CD14-positive monocyte (primary cell): Measurements from ENCODE around the gene FADS1. TPM values are rescaled to one million over a fixed set of nuclear protein-coding genes. Genes with fewer than 3 reads are reported as not detected.

ENCODE experiments used
- DNase-seq, 3 donors: peaks; one replicate each; pipeline ENCODE4 v3.0.0-alpha.2; 2011 to 2022
- H2AFZ ChIP-seq: 2 replicates; pipeline ENCODE4 v1.6.0; 2012; ENCODE audit warnings: mild to moderate bottlenecking, low read depth, low read length, inconsistent platforms; ENCODE audit not compliant: insufficient read depth, poor library complexity, severe bottlenecking
- H3K27ac ChIP-seq, 2 donors: 1 replicate in 1 of 2; 2 replicates in 1 of 2; pipeline ENCODE4 v1.5.1; 2012 to 2013; ENCODE audit warnings: low read length in 2 of 2, control low read depth in 1 of 2, inconsistent platforms in 1 of 2, low read depth in 1 of 2, mild to moderate bottlenecking in 1 of 2
- H3K27me3 ChIP-seq, 2 donors: one replicate each; pipeline versions ENCODE4 v1.6.0 to v1.6.1; 2011 to 2013; ENCODE audit warnings: low read length in 2 of 2; ENCODE audit not compliant: control insufficient read depth in 2 of 2, insufficient read depth in 2 of 2
- H3K36me3 ChIP-seq, 2 donors: replicated peaks in 1 of 2; 1 replicate in 1 of 2; 2 replicates in 1 of 2; pipeline versions ENCODE4 v1.5.1 to v1.6.1; 2012 to 2013; ENCODE audit warnings: low read length in 2 of 2, control low read depth in 1 of 2, inconsistent platforms in 1 of 2, mild to moderate bottlenecking in 1 of 2; ENCODE audit not compliant: insufficient read depth in 2 of 2, control insufficient read depth in 1 of 2
- H3K4me1 ChIP-seq, 2 donors: 1 replicate in 1 of 2; 2 replicates in 1 of 2; pipeline versions ENCODE4 v1.5.1 to v1.6.1; 2012 to 2013; ENCODE audit warnings: low read length in 2 of 2, control low read depth in 1 of 2, inconsistent platforms in 1 of 2, mild to moderate bottlenecking in 1 of 2, moderate library complexity in 1 of 2; ENCODE audit not compliant: insufficient read depth in 2 of 2, control insufficient read depth in 1 of 2
- H3K4me2 ChIP-seq: replicated peaks from 2 replicates; pipeline ENCODE3; 2012; ENCODE audit warnings: low read length, moderate library complexity, mild to moderate bottlenecking; ENCODE audit not compliant: poor library complexity, severe bottlenecking; ENCODE audit errors: extremely low read depth
- H3K4me3 ChIP-seq, 3 experiments: fragments of 200-600 bp in 1 of 3; sonication (generic) in 1 of 3; replicated peaks in 1 of 3; 1 replicate in 2 of 3; 2 replicates in 1 of 3; pipeline ENCODE4 v1.5.1; 2011 to 2013; ENCODE audit warnings: low read length in 3 of 3, mild to moderate bottlenecking in 3 of 3, control low read depth in 2 of 3, low read depth in 2 of 3, inconsistent platforms in 1 of 3, moderate library complexity in 1 of 3
- H3K79me2 ChIP-seq: 2 replicates; pipeline ENCODE4 v1.6.0; 2012; ENCODE audit warnings: mild to moderate bottlenecking, control low read depth, inconsistent platforms, low read length, moderate library complexity; ENCODE audit not compliant: insufficient read depth
- H3K9ac ChIP-seq: 2 replicates; pipeline ENCODE4 v1.6.0; 2017; ENCODE audit warnings: low read length, mild to moderate bottlenecking; ENCODE audit not compliant: insufficient read depth, poor library complexity, severe bottlenecking
- H3K9me3 ChIP-seq, 2 donors: replicated peaks in 1 of 2; 1 replicate in 1 of 2; 2 replicates in 1 of 2; pipeline versions ENCODE4 v1.5.1 to v1.6.1; 2012 to 2013; ENCODE audit warnings: low read length in 2 of 2, control low read depth in 1 of 2; ENCODE audit not compliant: control insufficient read depth in 1 of 2, insufficient read depth in 1 of 2
- H4K20me1 ChIP-seq: 2 replicates; pipeline ENCODE4 v1.6.0; 2012; ENCODE audit warnings: mild to moderate bottlenecking, low read length, control low read depth, moderate library complexity; ENCODE audit not compliant: insufficient read depth
- H3K27ac Mint-ChIP-seq, 7 donors: one replicate each; pipeline ENCODE4 v1.8.0; 2020; ENCODE audit warnings: mild to moderate bottlenecking in 7 of 7, mixed read lengths in 7 of 7, moderate library complexity in 6 of 7, inconsistent platforms in 2 of 7
- H3K27me3 Mint-ChIP-seq, 3 donors: one replicate each; pipeline ENCODE4 v1.8.0; 2021 to 2022; ENCODE audit warnings: low read depth in 3 of 3, mild to moderate bottlenecking in 3 of 3, mixed read lengths in 3 of 3, moderate library complexity in 3 of 3, inconsistent platforms in 1 of 3
- H3K36me3 Mint-ChIP-seq, 2 donors: one replicate each; pipeline ENCODE4 v1.8.0; 2020; ENCODE audit warnings: mixed read lengths in 2 of 2, inconsistent platforms in 1 of 2, mild to moderate bottlenecking in 1 of 2
- H3K4me1 Mint-ChIP-seq: one replicate; pipeline ENCODE4 v1.8.0; 2020; ENCODE audit warnings: mild to moderate bottlenecking, mixed read lengths
- H3K4me3 Mint-ChIP-seq, 2 donors: one replicate each; pipeline ENCODE4 v1.8.0; 2020; ENCODE audit warnings: mild to moderate bottlenecking in 2 of 2, mixed read lengths in 2 of 2, moderate library complexity in 1 of 2
- H3K9me3 Mint-ChIP-seq, 7 donors: one replicate each; pipeline ENCODE4 v1.8.0; 2020 to 2022; ENCODE audit warnings: mixed read lengths in 7 of 7, mild to moderate bottlenecking in 6 of 7, moderate library complexity in 6 of 7, inconsistent platforms in 2 of 7
- WGBS: methylation state at CpG from one replicate; pipeline ENCODE4 v1.1.5; 2013; ENCODE audit warnings: missing lambda C conversion rate; ENCODE audit not compliant: insufficient coverage; 5-methylcytosine and 5-hydroxymethylcytosine counted together
- intact Hi-C, 2 donors: fragments of 100-400 bp; cut with micrococcal nuclease; formaldehyde crosslinking; loops; one replicate each; pipeline versions ENCODE4 v1.15.0 to v1.15.1; 2023
- polyA plus RNA-seq, 3 donors: library from polyadenylated mRNA; depleted of rRNA in 1 of 3; unstranded in 2 of 3; stranded (reverse) in 1 of 3; fragments of 300-500 nt in 2 of 3; fragments of >200 nt in 1 of 3; fragmentation: Illumina TruSeq in 2 of 3; gene quantifications; 1 replicate in 2 of 3; 2 replicates in 1 of 3; pipeline ENCODE4 v1.2.3, GENCODE V29; 2012 to 2021
- TF ChIP-seq, protein P1 (sequence below): fragments of 200-600 bp; IDR thresholded peaks from one replicate; pipeline ENCODE4 v1.8.0; 2022; ENCODE audit warnings: antibody characterized with exemption, mild to moderate bottlenecking

FADS1 gene
- polyA plus RNA-seq, 3 donors, result 10.6 to 31.8 (median 29.2) TPM

- Histone ChIP-seq H3K4me3 (no peak overlapping the region), H3K9ac (no peak overlapping the region), H3K4me2 (no peak overlapping the region), H3K36me3 (peaks cover 13 to 43% of the 10 kb centered on the region in 2 donors), H3K27me3 (no peaks in the 10 kb centered on the region), H3K27ac (peak overlapping the region in 1 of 2 donors; percentile 30), H4K20me1 (no peaks in the 10 kb centered on the region), H2AFZ (peak overlapping the region; percentile 38), H3K4me1 (peaks cover 15 to 20% of the 10 kb centered on the region in 2 donors), H3K79me2 (peaks cover 70% of the 10 kb centered on the region), H3K9me3 (no peaks in the 10 kb centered on the region)
- intact Hi-C loops, result loop anchor here (2.0 to 5.0 kb wide), 5 partner anchors 35 to 310 kb away; partner anchors contain the start of gene FADS3 (in 1 of the 2)
- DNase-seq, result peak; percentile 71 to 79 (median 75)
- TF ChIP-seq, protein P1, sequence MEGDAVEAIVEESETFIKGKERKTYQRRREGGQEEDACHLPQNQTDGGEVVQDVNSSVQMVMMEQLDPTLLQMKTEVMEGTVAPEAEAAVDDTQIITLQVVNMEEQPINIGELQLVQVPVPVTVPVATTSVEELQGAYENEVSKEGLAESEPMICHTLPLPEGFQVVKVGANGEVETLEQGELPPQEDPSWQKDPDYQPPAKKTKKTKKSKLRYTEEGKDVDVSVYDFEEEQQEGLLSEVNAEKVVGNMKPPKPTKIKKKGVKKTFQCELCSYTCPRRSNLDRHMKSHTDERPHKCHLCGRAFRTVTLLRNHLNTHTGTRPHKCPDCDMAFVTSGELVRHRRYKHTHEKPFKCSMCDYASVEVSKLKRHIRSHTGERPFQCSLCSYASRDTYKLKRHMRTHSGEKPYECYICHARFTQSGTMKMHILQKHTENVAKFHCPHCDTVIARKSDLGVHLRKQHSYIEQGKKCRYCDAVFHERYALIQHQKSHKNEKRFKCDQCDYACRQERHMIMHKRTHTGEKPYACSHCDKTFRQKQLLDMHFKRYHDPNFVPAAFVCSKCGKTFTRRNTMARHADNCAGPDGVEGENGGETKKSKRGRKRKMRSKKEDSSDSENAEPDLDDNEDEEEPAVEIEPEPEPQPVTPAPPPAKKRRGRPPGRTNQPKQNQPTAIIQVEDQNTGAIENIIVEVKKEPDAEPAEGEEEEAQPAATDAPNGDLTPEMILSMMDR, result peak; percentile 79
- Mint-ChIP-seq H3K36me3 (peaks cover 18 to 35% of the 10 kb centered on the region in 2 donors), H3K27ac (peak overlapping the region in 3 of 7 donors; percentile 35 to 81 (median 62)), H3K4me1 (peaks cover 21% of the 10 kb centered on the region), H3K27me3 (no peaks in the 10 kb centered on the region), H3K9me3 (peaks cover 0 to 3% (median 0%) of the 10 kb centered on the region in 7 donors), H3K4me3 (no peak overlapping the region)
- 75% methylated on average over 2 of the region's 3 CpGs for WGBS
These were observed 19.4 kb downstream of the FADS1 start for GRCh38 chr11:61797263-61797944.

DNA sequence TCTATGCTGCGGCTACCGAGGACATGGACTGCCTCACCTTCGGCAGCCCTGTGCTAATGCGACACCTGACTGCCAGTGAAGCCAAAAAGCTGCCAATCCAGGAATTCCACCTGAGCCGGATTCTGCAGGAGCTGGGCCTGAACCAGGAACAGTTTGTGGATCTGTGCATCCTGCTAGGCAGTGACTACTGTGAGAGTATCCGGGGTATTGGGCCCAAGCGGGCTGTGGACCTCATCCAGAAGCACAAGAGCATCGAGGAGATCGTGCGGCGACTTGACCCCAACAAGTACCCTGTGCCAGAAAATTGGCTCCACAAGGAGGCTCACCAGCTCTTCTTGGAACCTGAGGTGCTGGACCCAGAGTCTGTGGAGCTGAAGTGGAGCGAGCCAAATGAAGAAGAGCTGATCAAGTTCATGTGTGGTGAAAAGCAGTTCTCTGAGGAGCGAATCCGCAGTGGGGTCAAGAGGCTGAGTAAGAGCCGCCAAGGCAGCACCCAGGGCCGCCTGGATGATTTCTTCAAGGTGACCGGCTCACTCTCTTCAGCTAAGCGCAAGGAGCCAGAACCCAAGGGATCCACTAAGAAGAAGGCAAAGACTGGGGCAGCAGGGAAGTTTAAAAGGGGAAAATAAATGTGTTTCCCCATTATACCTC is 20.8 kb downstream of the FADS1 start:
- TF ChIP-seq, protein P1, result no peak
- Histone ChIP-seq H2AFZ (no peak overlapping the region), H3K9me3 (no peaks in the 10 kb centered on the region), H3K79me2 (peaks cover 84% of the 10 kb centered on the region), H3K4me3 (no peak overlapping the region), H3K4me1 (peaks cover 21 to 33% of the 10 kb centered on the region in 2 donors), H3K9ac (no peak overlapping the region), H4K20me1 (no peaks in the 10 kb centered on the region), H3K27ac (peak overlapping the region in 1 of 2 donors; percentile 16), H3K27me3 (no peaks in the 10 kb centered on the region), H3K36me3 (peaks cover 10 to 29% of the 10 kb centered on the region in 2 donors), H3K4me2 (no peak overlapping the region)
- H3K4me3 Mint-ChIP-seq, result no peak overlapping the region
- peaks cover 28% of the 10 kb centered on the region for H3K4me1 Mint-ChIP-seq
- intact Hi-C loops, result loop anchor here (2.0 to 5.0 kb wide), 5 partner anchors 36 to 311 kb away; partner anchors contain the start of gene FADS3 (in 1 of the 2)
- H3K27me3 Mint-ChIP-seq, result no peaks in the 10 kb centered on the region
- peaks cover 10 to 23% of the 10 kb centered on the region in 2 donors for H3K36me3 Mint-ChIP-seq
- H3K27ac Mint-ChIP-seq, result peak overlapping the region in 4 of 7 donors; percentile 36 to 81 (median 49)
- WGBS, result 97% methylated on average over 15 of the region's 18 CpGs
- H3K9me3 Mint-ChIP-seq, result no peaks in the 10 kb centered on the region
- no peak for DNase-seq
